ENCODE results near the gene IDI2.

Gene IDI2

DNA sequence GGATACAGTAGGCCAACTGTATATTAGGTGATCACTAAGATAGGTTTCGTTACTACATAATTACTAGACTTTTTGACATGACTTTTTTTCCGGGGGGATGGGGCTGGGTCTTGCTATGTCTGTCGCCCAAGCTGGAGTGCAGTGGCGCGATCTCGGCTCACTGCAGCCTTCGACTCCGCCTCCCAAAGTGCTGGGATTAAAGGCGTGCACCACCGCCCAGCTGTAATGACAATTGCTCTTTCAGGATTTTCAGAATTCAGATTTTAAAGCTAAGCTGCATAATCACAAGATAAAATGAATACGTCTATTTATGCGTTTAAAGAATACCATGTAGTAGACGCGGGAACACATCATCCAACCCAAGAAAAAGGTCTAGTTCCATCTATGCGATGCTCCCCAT is 22.3 kb upstream of the IDI2 start:
- DNase-seq, result peak; percentile 57
- Histone ChIP-seq H2AFZ (ENCODE audit: low read depth, low read length) (peak overlapping the region; percentile 60), H4K20me1 (ENCODE audit: insufficient read depth, low read length) (peaks cover 59% of the 10 kb centered on the region), H3K4me1 (ENCODE audit: insufficient read depth, low read length) (peaks cover 67% of the 10 kb centered on the region), H3K27me3 (ENCODE audit: insufficient read depth, low read length, poor library complexity) (no peaks in the 10 kb centered on the region), H3K4me2 (ENCODE audit: insufficient read depth, low read length) (peak overlapping the region; percentile 69), H3K4me3 (ENCODE audit: low read depth in 1 of 2, low read length in 2 of 2) (peak overlapping the region; percentile 60 to 83), H3K27ac (ENCODE audit: low read length) (peak overlapping the region; percentile 86), H3K9ac (ENCODE audit: low read depth, low read length) (peak overlapping the region; percentile 79), H3K79me2 (ENCODE audit: insufficient read depth, low read length) (peaks cover 82% of the 10 kb centered on the region), H3K9me3 (ENCODE audit: insufficient read depth, low read length, severe bottlenecking) (no peaks in the 10 kb centered on the region), H3K36me3 (ENCODE audit: insufficient read depth, low read length) (peaks cover 68% of the 10 kb centered on the region)
- no peak for ATAC-seq (ENCODE audit: insufficient read depth, low read depth)
- no peak for TF ChIP-seq CTCF (IDR thresholded peaks at IDR 0.05; ENCODE audit: borderline replicate concordance, extremely low read depth, low read length, poor library complexity, severe bottlenecking)
- no peak for TF ChIP-seq EZH2 (IDR thresholded peaks at IDR 0.05; ENCODE audit: borderline replicate concordance, low read depth, low read length, severe bottlenecking)

DNA sequence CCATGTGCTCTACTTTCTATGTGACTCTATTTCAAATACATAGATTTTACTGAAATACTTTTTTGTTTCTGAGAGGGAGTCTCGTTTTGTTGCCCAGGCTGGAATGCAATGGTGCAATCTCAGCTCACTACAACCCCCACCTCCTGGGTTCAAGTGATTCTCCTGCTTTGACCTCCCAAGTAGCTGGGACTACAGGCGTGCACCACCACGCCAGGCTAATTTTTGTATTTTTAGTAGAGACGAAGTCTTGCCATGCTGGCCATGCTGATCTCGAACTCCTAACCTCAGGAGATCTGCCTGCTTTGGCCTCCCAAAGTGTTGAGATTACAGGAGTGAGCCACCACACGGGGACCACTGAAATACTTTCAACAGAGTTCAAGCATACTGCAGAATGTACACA is 19.8 kb upstream of the IDI2 start:
- H3K4me2 ChIP-seq (ENCODE audit: insufficient read depth, low read length), result peak overlapping the region; percentile 53

GRCh38 chr10:1044964-1045363 is 19.3 kb upstream of the IDI2 start:
- Histone ChIP-seq H3K9ac (ENCODE audit: low read depth, low read length) (no peak overlapping the region), H3K9me3 (ENCODE audit: insufficient read depth, low read length, severe bottlenecking) (no peaks in the 10 kb centered on the region), H3K27me3 (ENCODE audit: insufficient read depth, low read length, poor library complexity) (no peaks in the 10 kb centered on the region), H3K36me3 (ENCODE audit: insufficient read depth, low read length) (peaks cover 71% of the 10 kb centered on the region), H3K27ac (ENCODE audit: low read length) (peak overlapping the region; percentile 7; the same call in 1 of the 2 replicates), H3K4me2 (ENCODE audit: insufficient read depth, low read length) (peak overlapping the region; percentile 53; the same call in 1 of the 2 replicates), H3K4me3 (ENCODE audit: low read depth in 1 of 2, low read length in 2 of 2) (0 out of 4 replicates have a peak overlapping the region, but pooled peaks of 1 of the 2 experiments have one; percentile 15), H3K79me2 (ENCODE audit: insufficient read depth, low read length) (peaks cover 58% of the 10 kb centered on the region), H2AFZ (ENCODE audit: low read depth, low read length) (no peak overlapping the region), H4K20me1 (ENCODE audit: insufficient read depth, low read length) (peaks cover 47% of the 10 kb centered on the region), H3K4me1 (ENCODE audit: insufficient read depth, low read length) (peaks cover 39% of the 10 kb centered on the region)
- ATAC-seq (ENCODE audit: insufficient read depth, low read depth) (no peak), DNase-seq (no peak)
- no peak for TF ChIP-seq CTCF (IDR thresholded peaks at IDR 0.05; ENCODE audit: borderline replicate concordance, extremely low read depth, low read length, poor library complexity, severe bottlenecking)
- TF ChIP-seq EZH2 (IDR thresholded peaks at IDR 0.05; ENCODE audit: borderline replicate concordance, low read depth, low read length, severe bottlenecking), result no peak

More for the DNA sequence above, 19.8 kb upstream of the IDI2 start:
- H3K27me3 ChIP-seq (ENCODE audit: insufficient read depth, low read length, poor library complexity), result no peaks in the 10 kb centered on the region
- TF ChIP-seq CTCF (IDR thresholded peaks at IDR 0.05; ENCODE audit: borderline replicate concordance, extremely low read depth, low read length, poor library complexity, severe bottlenecking) (no peak), EZH2 (IDR thresholded peaks at IDR 0.05; ENCODE audit: borderline replicate concordance, low read depth, low read length, severe bottlenecking) (no peak)
- peaks cover 42% of the 10 kb centered on the region for H3K4me1 ChIP-seq (ENCODE audit: insufficient read depth, low read length)
- peak overlapping the region; percentile 10 for H3K9ac ChIP-seq (ENCODE audit: low read depth, low read length)
- ATAC-seq (ENCODE audit: insufficient read depth, low read depth) (no peak), DNase-seq (no peak)
- no peak overlapping the region for H2AFZ ChIP-seq (ENCODE audit: low read depth, low read length)
- peaks cover 62% of the 10 kb centered on the region for H3K79me2 ChIP-seq (ENCODE audit: insufficient read depth, low read length)
- H3K27ac ChIP-seq (ENCODE audit: low read length), result peak overlapping the region; percentile 28; the same call in 1 of the 2 replicates
- peak overlapping the region in 1 of 2 experiments; percentile 53; a peak in 1 of 4 replicates for H3K4me3 ChIP-seq (ENCODE audit: low read depth in 1 of 2, low read length in 2 of 2)
- peaks cover 44% of the 10 kb centered on the region for H4K20me1 ChIP-seq (ENCODE audit: insufficient read depth, low read length)
- H3K9me3 ChIP-seq (ENCODE audit: insufficient read depth, low read length, severe bottlenecking), result no peaks in the 10 kb centered on the region
- peaks cover 67% of the 10 kb centered on the region for H3K36me3 ChIP-seq (ENCODE audit: insufficient read depth, low read length)

Data from DND-41 (cell line).